Cerebellar nuclear complex (tissue), 1 donor: ENCODE results near the gene BEND2.
"Not testable (repeated sequence)": the region's sequence is repeated elsewhere in the genome, so short reads cannot be mapped to it uniquely, and the experiment has no call there.

Experiments used
- DNase-seq, 2 experiments: peaks; one replicate each; lab custom pipeline; 2025; lab: John Stamatoyannopoulos, UW

The BEND2 gene

DNA sequence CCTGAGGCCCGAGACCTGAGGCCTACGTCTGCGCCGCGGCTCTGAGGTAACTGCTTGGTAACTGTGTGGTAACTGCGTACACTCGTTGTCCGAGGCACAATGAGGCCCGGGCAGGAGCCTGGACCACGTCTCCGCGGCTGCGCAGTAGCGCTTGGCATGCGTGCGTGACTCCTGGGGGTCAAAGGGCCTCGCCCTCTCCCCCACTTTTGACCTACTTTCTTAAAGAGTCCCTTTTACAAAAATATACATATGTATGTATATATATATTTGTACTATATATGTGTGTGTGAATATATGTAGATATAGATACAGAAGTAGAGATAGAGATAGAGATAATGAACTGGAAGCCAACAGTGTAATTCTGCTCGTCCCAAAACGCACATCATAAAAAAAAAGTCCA is at the start of gene BEND2:
TSS of gene BEND2 (minus strand) at position 101 of the 400 bp plus-strand sequence. CDS start 136 bp downstream, outside the sequence.
- DNase-seq: no peak

- no peak for DNase-seq
These were observed 34.4 kb upstream of the BEND2 start for GRCh38 chrX:18255059-18255458.

- DNase-seq: no peak
These were observed 32.1 kb upstream of the BEND2 start for GRCh38 chrX:18252644-18253359.

DNA sequence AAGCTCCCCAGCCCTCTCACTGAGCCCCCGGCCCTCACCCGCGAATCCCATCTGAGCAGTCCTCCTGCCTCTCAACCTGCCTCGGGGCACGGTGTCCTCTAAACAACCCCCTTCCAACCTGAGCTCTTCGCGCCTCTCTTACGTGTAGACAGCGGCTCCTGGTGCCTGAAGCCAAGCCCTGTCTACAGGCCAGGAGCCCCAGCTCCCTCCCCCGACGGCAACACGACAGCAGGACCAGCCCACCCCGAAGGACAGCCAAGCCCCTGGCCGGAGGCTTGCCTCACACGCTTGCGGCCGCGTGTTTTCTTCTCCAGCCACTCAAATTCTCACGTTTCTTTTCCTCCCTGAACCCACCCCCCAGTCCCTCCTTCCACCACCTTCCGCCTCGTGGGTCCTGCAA is 9.0 kb upstream of the BEND2 start:
- DNase-seq: not testable (repeated sequence)

GRCh38 chrX:18228069-18228468 is 7.4 kb upstream of the BEND2 start:
- DNase-seq: no peak

- no peak for DNase-seq
These were observed 6.8 kb upstream of the BEND2 start for GRCh38 chrX:18227458-18227857.

GRCh38 chrX:18210470-18210869 is 10.2 kb downstream of the BEND2 start:
- DNase-seq: no peak

DNA sequence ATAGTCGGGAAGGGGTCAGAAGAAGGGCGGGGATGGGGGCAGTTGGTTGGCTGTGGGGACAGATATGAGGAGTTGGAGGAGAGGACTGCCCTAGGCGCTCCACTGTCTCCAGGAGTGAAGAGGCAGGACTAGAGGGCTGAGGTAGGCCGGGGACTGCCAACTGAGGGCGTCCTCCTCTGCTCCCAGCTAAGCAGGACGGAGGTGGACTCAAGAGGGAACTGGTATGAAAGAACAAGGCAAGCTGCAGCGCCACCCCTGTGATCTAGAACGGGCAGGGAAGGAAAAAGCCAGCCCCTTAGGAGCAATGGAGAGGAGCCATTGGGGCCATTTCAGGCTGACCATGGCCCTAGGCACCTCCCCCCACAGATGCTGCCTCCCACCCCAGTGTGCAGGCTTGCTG is 14.0 kb downstream of the BEND2 start:
- no peak for DNase-seq

DNA sequence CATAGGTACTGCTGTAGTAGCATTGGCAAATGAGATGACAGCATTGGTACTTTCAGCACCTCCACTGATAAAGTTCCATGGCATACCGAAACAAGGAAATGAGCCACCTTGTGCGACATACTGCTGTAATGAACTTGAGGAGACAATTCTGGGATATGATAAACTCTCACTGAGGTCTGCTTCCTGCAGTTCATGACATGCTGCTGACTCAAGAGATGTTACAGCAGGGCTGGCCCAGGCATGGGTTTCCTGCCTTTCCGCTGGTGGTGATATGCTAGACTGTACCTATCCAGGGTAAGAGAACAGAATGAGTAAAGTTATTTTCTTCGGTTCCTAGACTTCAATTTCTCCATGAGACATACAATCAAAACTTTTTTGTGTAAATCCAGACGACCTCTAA is 17.1 kb downstream of the BEND2 start:
- no peak for DNase-seq

DNA sequence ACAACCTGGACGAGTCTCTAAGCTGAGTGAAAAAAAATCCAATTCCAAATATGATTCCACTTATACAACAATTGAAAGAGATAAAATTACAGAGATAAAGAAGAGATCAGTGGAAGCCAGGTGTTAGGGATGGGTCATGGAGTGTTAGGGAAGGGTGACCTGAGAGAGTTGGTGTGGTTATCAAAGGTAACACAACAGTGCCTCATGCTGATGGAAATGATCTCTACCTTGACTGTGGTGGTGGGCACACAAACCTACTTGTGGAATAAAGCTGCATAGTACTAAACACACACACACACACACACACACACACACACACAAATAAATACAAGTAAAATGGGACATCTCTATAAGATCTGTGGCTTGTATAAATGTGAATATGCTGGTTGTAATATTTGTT is 26.0 kb downstream of the BEND2 start:
- DNase-seq: no peak

DNA sequence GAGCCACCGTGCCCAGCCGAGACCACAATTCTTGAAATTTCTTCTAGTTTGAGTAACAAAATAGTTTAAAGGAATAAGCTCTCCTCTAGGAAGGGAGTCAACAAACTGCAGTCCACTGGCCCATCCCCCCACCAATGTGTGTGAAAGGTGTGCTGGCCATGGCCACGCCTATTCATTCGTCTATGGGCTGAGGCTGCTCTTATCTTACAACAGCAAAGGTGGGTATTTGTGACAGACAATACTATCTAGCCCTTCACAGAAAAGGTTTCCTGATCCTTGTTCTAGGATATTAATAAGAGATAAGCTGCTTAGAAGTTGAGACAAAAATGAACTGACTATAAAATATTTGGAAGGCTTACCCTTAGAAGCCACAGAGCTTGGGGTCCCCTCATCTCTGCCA is 41.2 kb downstream of the BEND2 start:
- no peak for DNase-seq

DNA sequence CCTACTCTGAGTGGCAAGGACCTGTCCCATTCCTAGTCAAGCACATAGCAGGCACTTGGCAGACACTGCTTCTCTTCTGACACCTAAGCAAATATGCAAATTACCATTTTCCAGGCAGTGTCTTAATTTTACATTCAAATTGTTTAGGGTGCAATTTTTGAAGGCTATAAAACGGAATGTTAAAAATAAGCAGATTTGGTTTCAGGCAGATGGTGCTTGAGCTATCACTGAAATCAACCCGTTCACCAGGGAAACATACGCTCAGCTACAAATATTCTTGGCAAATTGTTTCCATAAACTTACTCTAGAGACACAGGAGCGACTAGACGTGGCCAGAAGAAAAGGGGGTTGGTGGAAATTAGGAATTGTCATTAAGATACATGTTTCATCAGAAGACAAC is 45.7 kb downstream of the BEND2 start:
- DNase-seq: no peak

- no peak for DNase-seq
These were observed 46.5 kb downstream of the BEND2 start for GRCh38 chrX:18174209-18174608.

DNA sequence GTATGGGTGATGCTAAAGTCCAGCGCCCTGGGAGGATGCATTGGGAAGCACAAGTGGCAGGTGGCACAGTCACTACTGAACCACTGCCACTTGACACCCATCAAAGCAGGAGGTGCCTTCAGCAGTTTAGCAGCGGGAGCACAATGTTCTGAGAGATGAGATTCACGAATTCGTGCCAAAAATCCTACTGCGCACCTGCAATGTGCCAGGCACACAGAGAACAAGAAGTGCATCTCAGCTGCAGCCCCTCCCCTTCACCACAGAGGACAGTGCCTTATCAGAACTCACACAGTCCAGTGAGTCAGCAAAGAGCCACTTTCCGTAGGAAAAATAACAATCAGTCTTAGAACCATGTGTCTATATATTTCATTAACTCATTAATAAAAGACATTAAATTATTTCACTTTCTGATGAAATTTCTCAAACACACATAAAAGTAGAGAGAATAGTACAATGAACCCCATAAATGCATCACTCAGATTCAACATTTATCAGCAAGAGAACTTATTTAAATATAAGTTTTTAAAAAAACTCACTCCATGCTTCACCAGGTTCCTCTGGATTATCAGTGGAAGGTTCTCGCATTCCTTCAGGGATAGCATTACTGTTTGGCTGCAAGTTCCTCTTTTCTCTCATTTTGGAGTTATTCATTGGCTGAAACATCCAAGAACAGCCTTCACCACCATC is 47.0 kb downstream of the BEND2 start:
- DNase-seq: no peak

- DNase-seq: no peak
These were observed 47.7 kb downstream of the BEND2 start for GRCh38 chrX:18172970-18173369.

DNA sequence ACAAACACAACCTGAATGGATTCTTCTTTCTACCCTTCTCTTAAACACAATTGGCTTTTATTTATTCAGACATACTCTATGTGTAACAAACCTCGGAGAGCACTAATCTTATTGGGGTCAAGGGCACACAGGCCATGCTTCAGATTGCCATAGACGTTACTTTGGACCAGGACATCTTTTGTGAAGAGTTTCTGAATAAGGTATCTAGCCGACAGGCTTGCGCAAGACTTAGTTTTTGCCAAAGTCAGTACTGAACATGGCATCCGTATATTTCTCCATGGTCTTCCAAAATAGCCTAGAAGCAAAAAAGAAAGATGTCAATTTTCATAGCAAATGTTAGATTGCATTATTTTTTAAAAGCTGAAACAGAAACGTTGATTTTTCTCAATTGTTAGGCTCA is 49.8 kb downstream of the BEND2 start:
- DNase-seq: no peak

GRCh38 chrX:18166068-18166467 is 54.6 kb downstream of the BEND2 start:
- DNase-seq: no peak

- no peak for DNase-seq
These were observed 60.3 kb downstream of the BEND2 start for GRCh38 chrX:18160369-18160768.

GRCh38 chrX:18158963-18159362 is 61.7 kb downstream of the BEND2 start:
- no peak for DNase-seq

GRCh38 chrX:18151649-18152048 is 69.0 kb downstream of the BEND2 start:
- no peak for DNase-seq

- no peak for DNase-seq
These were observed 69.5 kb downstream of the BEND2 start for GRCh38 chrX:18151157-18151556.

GRCh38 chrX:18149454-18149853 is 71.2 kb downstream of the BEND2 start:
- no peak for DNase-seq

- DNase-seq: no peak
These were observed 73.7 kb downstream of the BEND2 start for GRCh38 chrX:18146954-18147353.

DNA sequence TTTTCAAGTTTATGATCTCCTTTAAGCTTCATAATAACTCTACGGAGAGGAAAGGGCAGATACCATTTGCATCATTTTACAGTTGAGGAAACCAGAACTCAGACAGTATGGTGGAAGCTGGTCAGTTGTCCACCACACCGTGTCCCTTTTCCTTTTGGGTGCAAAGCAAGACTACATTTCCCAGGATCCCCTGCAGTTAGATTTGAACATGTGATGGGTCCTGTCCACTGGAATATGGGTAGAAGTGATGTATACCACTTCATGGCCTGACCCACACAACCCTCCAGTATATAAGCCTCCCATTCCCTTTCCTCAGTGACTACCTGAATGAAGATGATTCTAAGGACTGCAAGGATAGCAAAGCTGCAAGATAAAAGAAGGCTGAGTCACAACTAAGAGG is 74.7 kb downstream of the BEND2 start:
- DNase-seq: no peak
